GM23248 (cell line): Measurements from ENCODE around the gene SERPINH1.

Experiments
- EZH2 ChIP-seq: fragments of 200-600 bp; sonication (generic); IDR thresholded peaks from 2 replicates; pipeline ENCODE4 v1.6.1; 2018; ENCODE audit warnings: antibody characterized with exemption, mild to moderate bottlenecking; ENCODE audit not compliant: insufficient read depth, poor library complexity, severe bottlenecking
- EZH2phosphoT487 ChIP-seq: fragments of 200-600 bp; sonication (generic); IDR thresholded peaks from 2 replicates; pipeline ENCODE4 v1.6.1; 2018; ENCODE audit warnings: antibody characterized with exemption, moderate library complexity, mild to moderate bottlenecking, low read depth; ENCODE audit not compliant: insufficient read depth

DNA sequence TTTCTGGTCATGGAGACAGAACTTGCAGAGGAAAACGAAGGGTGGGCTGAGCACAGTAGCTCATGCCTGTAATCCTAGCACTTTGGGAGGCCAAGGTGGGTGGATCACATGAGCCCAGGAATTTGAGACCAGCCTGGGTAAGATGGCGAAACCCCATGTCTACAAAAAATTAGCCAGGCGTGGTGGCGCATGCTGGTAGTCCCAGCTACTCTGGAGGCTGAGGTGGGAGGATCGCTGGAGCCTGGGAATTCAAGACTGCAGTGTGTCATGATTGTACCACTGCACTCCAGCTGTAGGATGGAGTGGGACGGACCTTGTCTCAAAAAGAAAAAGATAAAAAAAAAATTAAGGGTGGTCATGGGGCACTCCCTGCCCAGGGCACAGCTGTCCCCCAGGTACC is 5.9 kb downstream of the SERPINH1 start:
- TF ChIP-seq EZH2 (no peak), EZH2phosphoT487 (no peak)
